ENCODE measurements around the gene AFAP1L2.

The AFAP1L2 gene

DNA sequence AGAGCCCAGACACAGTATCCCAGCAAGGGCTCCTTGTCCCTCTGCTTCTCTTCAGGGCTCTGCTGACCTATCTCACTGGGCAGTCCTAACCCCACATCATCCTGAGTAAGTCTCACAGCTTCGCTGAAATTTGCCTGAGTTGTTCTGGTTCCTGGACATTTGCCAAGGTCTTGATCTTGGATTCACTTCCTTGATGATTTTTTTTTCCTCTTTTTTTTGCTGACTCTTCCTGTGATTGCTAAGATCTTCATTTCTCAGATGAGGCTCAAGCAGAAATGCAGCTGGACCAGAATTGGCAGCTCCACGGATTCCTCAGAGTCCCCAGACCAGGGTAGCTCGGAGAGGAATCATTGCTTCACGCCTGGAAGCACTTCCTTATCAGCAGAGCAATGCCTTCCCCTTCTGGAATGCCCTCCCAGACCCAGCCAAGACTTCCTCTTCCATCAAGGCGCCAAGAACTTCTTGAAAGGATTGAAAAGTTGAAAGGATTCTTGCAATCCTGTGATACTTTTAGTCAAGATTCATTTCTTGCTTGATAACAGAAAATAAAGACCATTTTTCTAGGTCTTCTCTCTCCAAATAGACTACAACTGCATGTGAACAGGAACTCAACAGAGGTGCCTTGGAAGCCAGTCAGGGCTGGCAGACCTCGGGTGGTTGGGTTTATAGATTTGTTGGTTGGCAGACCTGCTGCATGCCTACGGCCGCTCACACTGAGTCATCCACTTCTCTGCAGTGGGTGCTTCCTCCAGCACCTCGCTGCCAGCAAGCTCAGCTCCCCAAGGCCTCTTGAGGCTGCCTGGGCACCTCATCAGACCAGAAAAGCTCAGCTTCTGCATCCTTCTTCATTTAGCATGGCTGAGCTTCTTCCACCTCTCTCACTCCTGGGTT, 8.8 kb upstream of the AFAP1L2 start:
- no peak for DNase-seq (ENCODE audit: low read depth)

DNA sequence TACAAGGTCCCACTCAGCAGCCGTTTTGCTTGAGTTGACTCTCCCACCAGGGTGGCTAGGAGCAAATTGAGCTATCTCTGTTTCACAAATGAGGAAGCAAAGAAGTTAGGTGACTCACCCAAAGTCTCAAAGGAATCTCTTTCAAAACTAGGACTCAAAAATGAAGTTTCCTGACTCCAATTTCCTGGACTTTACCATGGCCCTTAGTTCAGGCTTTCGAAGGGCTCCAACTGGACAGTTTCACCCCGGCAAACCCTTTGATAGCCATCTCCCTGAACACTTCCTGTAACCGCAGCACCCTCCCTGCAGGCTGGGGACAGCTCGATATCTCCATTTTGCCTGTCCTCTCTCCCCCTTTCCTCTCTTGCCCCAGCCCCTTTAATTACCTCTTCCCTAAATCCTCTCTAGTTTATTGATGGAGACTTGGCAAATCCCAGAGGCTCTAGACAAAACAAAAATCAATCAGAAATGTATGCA, 4.7 kb upstream of the AFAP1L2 start:
- DNase-seq (ENCODE audit: low read depth): no peak

DNA sequence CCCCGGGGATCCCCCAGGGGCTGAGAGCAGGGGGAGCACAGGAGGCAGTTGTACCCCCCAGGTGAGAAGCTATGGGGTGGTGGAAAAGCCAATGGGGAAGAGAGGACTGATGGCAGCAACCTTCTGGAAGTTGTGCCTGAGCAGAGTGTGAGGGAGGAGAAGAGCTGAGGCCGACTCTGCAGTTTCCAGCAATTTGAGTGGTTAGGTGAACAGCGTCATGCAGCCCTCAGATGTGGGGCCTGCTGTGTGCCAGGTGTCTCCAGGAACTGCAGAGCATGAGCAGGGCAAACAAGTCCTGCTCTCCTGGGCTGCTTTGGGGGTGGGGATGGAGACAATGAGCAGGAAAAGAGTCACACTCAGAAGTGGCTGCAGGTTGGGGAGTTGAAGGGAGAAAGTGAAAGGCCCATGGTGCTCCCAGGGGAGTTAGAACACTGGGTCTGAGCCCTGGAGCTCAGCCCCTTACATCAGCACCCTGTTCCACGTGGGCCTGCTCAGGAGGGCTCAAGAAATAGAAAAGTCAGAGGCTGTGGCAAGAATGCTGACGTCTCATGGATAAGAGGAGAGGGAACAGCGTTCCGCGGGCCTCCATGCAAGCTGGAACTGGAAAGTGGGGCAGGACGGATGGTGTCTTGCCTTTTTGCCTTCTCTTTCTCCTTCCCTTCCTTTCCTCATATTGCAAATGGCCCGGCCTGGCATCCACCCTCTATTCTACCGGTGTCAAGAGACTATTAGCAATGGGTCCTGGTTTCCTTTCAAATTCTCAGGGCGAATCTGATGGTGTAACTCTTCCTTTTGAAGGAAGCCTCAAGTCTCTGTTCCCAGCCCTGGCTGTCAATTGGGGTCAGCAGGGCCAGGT, 4.0 kb upstream of the AFAP1L2 start:
- DNase-seq (ENCODE audit: low read depth): no peak

GRCh38 chr10:114406455-114406854, 2.2 kb upstream of the AFAP1L2 start:
- no peak for DNase-seq (ENCODE audit: low read depth)

- no peak for DNase-seq (ENCODE audit: low read depth)
Measured at GRCh38 chr10:114405011-114405350, 679 bp upstream of the AFAP1L2 start.

- DNase-seq (ENCODE audit: low read depth): no peak
Measured at GRCh38 chr10:114403541-114404161, 651 bp downstream of the AFAP1L2 start.

DNA sequence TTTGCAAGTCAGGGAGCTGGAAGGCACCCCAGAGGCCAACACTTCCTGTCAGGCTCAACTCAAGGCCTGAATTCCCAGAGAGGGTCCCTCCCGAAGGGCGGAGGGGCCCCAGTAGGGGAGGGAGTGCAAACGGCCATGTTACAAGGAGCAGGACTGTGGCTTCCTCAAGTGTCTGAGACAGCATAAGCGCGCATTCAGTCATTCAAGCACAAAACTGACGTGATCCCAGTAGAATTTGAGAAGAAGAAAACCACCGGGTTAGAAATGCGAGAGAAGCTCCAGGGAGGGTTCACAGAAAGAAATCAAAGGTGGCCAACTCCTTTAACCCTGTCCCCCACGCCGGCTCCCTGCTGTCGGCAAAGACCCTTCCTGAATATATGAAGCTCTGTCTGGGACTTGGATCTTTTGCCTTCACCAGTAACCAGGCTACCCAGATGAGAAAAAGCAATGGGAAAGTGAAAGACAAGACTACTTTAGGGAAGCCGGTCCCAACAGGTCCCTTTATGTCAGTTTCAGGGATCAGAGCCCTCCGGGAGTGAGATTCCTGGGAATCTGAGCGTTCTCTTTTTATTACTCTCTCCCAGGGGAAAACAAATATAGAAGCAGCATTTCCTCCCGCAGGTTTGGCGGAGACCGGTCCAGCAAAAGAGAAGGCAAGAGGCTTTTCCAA, 1.3 kb downstream of the AFAP1L2 start:
- DNase-seq (ENCODE audit: low read depth): no peak

DNA sequence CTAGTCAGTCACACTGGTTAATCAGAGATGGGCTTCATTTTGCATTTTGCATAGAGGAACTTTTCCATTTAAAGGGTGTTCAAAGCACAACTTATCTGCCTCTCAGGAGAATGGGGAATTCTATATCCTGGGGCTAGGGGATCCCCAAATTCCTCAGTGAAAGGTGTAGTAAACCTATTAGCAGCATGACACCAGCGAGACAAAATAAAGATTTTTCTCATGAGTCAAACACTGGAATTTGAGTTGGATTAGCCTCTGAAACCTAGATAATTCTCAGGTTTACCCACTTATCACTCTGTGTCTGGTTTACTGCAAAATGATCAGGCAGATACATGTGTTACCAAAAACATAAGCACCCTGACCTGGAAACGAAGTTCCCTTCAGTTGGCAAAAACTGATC, 2.1 kb downstream of the AFAP1L2 start:
- no peak for DNase-seq (ENCODE audit: low read depth)

DNA sequence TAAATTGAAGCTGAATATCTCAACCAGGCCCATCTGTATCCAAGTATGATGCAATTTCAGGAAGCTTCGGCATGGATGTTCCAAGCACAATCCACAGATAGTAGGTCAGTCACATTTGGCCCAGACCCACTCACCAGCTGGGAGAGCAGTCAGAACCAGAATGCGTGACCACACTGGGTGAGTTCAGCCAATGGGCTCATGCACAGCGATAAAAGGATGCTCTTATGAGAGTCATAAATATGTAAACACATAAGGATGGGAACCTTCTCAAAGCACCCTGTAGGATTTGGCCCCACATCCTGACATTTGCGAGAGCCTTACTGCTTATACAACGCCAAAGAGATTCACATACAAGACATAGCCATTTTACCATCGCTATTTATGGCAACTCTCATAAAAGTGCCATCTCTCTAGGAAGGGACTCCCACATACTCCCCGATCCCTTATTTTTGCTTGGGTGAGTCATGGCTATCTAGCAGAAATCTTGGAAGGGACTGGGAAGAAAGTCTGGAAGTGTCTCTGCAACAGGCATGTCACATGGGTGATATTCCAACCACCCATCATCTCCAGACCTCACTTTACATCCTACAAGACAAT, 3.0 kb downstream of the AFAP1L2 start:
- peak; percentile 58 for DNase-seq (ENCODE audit: low read depth)

DNA sequence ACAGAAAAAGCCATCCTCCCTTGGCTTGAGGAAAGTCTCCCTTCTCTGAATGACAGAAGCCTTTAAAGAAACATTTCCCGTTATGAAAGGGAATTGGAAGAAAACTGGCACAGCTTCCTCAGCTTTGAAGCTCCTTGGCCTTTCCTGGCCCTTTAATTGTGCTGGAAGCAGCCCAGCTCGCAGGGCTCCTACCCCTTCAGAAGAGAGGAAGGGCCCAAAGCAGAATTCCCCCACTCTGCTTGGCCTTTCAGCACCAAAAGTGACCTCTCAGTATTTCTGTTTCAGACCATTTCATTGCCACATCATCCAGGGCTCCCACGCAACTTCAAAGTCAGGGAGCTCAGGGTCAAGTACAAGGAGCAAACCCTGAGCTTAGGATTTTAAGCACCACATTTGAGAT, 4.2 kb downstream of the AFAP1L2 start:
- no peak for DNase-seq (ENCODE audit: low read depth)

- no peak for DNase-seq (ENCODE audit: low read depth)
Measured at GRCh38 chr10:114399576-114399975, 4.7 kb downstream of the AFAP1L2 start.

- DNase-seq (ENCODE audit: low read depth): no peak
Measured at GRCh38 chr10:114398587-114399331, 5.5 kb downstream of the AFAP1L2 start.

DNA sequence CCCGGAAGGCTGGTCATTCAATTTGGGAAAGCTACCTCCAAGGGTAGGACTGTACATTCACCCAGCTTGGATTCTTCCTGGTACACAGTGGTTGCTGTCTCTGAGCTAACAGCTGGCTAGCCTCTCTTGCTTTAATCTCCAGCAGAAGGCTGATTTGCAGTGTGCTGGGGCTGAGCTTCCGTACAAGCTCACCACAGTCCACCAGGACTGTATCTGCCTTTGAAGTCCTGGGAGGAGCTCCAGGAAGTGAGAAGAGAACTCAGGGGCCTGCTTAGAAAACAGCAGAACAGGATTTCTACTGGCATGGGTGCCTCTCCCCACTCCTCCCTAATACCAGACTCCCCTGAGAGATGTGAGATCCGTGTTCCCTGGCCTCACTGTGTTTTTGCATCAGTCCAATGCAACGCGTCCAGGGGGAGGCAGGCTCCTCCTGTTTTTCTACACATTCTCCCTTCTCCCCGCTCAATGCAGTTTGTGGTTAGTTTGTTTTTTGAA, 6.6 kb downstream of the AFAP1L2 start:
- DNase-seq (ENCODE audit: low read depth): no peak

- no peak for DNase-seq (ENCODE audit: low read depth)
Measured at GRCh38 chr10:114396464-114396863, 7.8 kb downstream of the AFAP1L2 start.

DNA sequence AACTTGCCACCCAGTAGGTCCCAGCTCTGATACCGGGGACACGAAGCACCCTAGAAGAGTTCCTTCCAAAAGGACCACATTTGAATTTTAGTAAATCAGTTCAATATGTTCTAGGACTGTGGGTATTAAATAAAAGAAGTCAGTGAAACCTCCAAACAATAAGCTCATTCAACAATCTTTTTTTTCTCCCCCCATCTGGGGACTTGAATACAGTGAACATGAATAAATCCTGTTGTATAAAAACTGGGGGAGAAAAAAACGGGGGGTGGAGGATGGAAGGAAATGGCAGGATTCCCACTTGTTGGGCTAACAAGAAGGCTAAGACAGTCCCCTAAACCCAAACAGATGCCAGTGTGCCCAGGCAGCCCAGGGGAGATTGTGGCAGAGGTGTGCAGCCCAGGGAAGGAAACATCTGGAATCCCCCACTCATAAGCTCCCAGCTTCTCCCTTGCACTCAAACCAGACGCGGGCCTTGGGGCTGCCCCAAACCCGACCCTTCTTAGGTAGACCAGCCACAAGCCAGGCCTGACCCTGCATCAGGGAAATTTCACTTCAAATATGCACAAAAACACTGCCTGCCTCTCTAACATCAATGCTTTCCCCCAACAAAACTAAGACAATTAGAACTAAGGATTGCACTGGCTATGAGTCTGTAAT, 8.8 kb downstream of the AFAP1L2 start:
- DNase-seq (ENCODE audit: low read depth): no peak

GRCh38 chr10:114394531-114394930, 9.8 kb downstream of the AFAP1L2 start:
- DNase-seq (ENCODE audit: low read depth): no peak

DNA sequence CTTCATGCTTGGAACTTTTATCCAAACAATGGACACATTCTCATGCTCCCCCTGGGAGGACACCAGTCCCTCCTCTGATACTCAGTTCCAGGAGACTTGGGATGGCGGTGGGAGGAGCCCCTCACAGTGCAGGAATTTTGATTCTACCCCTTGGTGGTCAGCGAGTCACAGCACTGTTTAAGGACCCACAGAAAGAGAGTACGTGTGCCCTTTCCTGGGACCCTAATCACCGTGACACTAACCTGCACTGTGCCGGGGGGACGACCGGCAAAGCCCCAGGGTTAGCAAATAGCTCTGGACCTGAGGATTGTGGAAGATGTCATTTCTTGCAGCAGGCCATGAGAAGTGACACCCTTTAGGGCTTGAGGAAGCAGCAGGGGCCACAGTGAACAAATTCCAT, 10.4 kb downstream of the AFAP1L2 start:
- no peak for DNase-seq (ENCODE audit: low read depth)

DNA sequence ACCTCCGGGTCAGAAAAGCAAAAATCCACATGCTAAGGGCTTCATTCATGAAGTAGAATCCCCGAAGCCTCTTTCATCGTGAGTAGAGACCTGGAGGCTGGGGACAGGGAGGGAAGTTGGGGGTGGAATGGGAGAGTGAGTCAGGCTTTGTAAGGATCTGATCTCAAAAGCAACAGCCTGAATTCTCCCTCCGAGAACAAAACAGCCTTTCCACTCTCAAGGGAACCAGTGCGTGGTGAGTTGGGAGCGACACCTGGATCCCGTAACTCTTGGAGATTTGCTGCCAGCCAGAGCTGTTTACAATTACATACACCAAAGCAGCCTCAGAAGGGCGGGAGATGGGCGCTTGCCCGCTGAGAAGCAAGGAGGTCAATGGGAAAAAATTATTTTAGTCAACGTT, 10.8 kb downstream of the AFAP1L2 start:
- DNase-seq (ENCODE audit: low read depth): no peak

DNA sequence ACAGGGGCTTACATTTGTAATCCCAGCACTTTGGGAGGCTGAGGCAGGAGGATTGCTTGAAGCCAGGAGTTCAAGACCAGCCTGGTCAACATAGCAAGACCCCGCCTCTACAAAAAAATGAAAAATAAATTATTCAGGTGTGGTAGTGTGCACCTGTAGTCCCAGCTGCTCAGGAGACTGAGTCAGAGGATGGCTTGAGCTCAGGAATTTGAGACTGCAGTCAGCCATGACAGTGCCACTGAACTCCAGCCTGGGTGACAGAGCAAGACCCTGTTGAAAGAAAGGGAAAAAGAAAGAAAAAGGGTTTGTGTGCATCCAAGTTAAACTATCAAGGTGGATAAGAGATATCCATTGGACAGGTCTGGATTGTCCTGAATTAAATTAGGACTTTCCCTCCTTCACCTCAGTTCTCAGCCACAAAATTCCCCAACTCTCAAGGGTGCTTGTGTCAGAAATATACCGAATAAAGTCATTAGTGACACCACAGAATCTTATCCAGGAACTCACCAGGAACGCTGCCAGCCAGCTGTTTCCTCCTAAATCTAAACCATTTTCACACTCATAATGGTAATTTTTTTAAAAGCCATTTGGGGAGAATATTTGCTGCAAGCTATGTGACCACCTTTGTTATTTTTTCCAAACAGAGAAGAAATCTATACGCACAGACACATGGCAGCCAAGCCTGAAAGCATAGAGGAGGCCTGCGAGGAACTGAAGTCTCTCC, 12.0 kb downstream of the AFAP1L2 start:
- no peak for DNase-seq (ENCODE audit: low read depth)

DNA sequence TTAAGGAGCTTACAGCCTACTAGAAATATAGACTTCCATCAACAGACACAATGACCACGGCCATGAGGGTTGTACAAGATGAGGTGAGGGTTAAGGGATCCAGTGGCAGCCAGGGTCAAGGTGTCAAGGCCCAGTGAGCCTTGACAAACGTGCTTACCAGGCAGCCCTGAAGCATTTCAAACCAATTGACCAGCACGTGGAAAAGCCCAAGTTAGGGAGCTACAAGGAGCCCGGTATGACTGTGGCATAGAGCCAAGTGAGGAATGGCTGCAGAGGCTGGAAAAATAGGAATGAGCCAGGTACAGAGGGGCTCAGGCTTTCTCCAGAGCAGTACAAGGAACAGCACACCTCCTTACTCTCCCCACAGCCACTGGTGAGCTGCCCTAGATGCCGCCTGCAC, 12.7 kb downstream of the AFAP1L2 start:
- no peak for DNase-seq (ENCODE audit: low read depth)

Measured in fibroblast of the conjunctiva (primary cell).